GF-D8 (cell line): ENCODE measurements around the gene ZBTB17.

ENCODE experiments used
- DNase-seq: peaks from one replicate; lab custom pipeline; 2025; lab: John Stamatoyannopoulos, UW

Gene ZBTB17

DNA sequence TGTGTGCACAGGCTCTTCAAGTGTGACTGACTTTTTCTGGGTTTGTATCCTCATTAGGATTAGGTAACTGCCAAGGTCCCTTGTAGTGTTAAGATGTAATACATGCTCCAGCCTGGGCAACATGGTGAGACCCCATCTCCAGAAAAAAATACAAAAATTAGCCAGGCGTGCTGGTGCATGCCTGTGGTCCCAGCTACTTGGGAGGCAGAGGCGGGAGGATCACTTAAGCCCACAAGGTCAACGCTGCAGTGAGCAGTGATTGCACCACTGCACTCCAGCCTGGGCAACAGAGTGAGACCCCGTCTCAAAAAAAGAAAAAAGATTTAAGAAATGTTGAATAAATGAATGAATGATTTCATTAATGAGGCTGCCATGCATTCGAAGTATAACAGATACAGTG is 15.1 kb downstream of the ZBTB17 start:
- no peak for DNase-seq

DNA sequence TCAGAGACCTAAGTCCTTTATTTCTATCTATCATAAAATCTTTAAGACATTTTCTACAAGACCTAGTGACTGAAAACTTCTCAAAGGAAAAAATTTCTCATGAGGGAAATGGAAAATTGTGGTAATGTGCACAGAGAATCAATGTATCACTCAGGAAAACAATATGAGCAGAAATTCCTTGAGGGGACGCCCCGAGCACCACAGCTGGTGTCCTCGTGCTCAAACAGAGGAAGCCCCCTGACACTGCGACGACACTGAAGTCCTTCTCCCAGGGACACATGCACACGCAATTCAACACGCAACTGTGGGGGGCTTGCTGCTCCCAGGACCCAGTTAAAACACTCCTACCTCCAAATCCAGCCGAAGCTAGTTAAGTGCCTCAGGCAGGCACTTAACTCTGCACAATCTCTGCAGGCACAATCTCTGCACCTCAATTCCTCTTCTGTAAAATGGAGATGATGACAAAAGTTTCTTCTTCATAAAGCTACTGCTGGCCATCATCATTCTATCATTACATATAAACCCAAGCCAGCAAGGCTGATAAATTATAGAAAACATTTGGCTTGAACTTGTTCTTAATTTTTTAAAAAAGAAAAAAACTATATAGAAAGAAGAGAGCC is 16.0 kb downstream of the ZBTB17 start:
- DNase-seq: no peak

- no peak for DNase-seq
Measured at GRCh38 chr1:15959424-15959823, 16.5 kb downstream of the ZBTB17 start.

DNA sequence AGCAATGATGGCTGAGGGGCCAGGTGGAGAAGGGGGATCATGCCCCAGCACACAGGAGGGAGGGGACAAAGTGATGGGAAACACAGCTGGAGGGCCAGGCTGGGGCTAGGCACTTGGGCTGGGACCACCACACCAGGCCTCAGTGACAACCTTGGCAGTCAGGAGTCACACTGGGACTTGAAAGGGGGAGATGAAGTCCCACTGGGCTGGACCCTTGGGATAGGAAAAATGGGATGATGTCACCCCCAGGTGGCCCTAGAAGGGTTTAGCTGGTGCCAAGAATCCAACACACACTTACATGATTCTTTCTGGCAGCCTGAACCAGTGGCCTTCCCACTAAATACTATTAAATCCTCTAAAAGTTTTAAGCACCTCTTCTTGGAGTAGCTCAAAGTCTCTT is 17.1 kb downstream of the ZBTB17 start:
- no peak for DNase-seq

- DNase-seq: no peak
Measured at GRCh38 chr1:15958111-15958510, 17.8 kb downstream of the ZBTB17 start.

GRCh38 chr1:15957221-15958095 is 18.4 kb downstream of the ZBTB17 start:
- no peak for DNase-seq

DNA sequence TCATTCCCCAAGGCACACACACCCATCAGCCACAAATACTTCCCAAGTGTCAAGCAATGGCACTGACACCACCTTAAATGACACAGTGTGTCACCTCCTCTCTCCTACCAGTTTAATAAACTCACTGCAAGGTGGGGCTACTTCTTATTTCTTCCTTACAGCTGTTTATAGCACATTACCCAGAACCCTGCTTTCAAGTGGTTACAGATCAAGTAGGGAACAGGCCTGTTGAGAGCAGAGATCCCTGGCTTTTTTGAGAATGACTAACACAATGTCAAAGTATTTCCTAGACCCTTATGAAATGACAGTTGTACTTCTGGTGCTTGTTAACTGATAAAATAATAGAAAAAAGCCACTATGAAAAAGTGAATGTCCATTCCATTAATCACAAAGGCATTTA is 19.8 kb downstream of the ZBTB17 start:
- no peak for DNase-seq

GRCh38 chr1:15955552-15955951 is 20.3 kb downstream of the ZBTB17 start:
- no peak for DNase-seq

DNA sequence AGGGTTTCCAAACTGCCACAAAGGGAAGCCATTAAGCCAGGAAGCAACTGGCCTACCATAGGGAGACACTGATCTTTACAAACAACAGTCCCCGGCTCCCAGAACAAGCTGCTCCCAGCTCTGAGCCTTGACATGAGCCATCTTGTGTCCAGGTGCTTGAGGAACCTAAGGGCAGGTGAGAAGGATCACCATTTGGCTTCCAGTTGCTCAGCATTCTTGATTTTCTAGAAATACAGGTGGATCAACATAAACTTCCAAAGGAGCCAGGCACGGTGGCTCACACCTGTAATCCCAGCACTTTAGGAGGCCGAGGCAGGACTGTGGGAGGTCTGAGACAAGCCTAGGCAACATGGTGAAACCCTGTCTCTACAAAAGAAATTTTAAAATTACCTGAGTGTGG is 21.6 kb downstream of the ZBTB17 start:
- DNase-seq: no peak

DNA sequence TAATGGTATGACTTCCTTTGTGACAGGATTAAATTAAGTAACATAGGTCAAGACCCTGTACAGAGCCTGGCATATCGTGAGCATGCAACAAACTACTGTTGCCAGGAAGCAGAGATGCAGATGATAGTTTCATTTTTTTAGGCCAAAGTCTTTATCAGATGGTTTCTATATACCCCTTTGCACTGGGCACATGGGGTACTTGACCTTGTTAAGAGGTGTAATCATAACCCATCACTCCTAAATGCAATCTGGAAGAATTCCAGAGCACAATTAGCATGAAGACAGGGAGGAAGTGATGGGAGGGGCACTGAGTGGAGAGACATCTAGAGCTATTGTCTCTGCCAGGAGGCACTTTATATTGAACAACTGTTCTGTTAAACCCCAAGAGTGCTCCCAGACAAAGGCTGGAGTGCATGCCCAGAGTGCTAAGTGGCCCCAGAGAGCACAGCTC is 22.1 kb downstream of the ZBTB17 start:
- no peak for DNase-seq

DNA sequence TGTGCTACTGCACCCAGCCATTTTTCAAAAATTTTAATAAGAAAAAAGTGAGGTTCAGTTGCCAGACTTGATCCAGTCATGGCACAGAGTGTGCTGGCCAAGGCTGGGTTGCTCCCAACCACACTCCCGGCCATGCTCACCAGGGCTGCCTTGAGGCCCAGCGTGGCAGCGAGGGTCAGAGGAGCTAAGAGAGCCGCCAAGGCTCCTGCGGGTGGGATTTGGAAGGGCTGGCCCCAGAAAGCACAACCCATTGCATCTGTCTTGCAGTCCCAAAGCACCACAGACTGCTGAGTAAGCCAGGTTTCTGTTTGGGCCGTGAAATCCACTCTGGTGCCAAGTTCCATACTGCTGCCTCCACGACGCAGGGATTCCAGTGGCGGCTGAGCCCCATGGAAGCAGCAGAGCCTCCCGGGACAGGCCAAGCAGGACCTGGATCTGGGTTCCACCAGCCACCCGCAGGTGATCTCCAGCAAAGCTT is 22.6 kb downstream of the ZBTB17 start:
- DNase-seq: no peak

- peak; percentile 29 for DNase-seq
Measured at GRCh38 chr1:15952317-15953258, 23.3 kb downstream of the ZBTB17 start.

- DNase-seq: no peak
Measured at GRCh38 chr1:15951341-15952153, 24.4 kb downstream of the ZBTB17 start.

DNA sequence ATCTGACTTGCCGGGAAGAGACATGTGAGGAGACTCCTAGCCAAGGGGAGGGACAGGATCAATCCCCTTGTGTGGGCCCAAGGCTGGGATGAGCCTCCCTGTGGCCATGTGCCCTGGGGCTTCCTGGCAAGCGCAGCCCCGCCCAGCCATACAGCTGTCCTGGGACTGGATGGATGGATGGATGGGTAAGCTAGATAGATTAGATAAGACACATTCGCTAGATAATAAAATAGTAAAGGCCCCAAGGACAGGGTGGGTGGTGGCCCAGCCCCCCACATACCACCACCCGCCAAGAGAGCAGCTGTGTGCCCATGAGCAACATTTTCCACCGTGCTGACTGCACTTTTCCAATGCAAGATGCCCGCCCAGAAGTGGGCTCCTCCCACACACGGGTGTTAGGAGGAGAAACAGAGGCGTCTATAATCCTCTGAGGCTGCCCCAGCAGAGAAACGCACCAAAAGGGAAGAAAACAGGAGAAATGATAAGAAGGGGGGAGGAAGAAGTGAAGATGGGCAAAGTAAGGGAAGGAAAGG is 25.1 kb downstream of the ZBTB17 start:
- no peak for DNase-seq

- DNase-seq: no peak
Measured at GRCh38 chr1:15950302-15950701, 25.6 kb downstream of the ZBTB17 start.

DNA sequence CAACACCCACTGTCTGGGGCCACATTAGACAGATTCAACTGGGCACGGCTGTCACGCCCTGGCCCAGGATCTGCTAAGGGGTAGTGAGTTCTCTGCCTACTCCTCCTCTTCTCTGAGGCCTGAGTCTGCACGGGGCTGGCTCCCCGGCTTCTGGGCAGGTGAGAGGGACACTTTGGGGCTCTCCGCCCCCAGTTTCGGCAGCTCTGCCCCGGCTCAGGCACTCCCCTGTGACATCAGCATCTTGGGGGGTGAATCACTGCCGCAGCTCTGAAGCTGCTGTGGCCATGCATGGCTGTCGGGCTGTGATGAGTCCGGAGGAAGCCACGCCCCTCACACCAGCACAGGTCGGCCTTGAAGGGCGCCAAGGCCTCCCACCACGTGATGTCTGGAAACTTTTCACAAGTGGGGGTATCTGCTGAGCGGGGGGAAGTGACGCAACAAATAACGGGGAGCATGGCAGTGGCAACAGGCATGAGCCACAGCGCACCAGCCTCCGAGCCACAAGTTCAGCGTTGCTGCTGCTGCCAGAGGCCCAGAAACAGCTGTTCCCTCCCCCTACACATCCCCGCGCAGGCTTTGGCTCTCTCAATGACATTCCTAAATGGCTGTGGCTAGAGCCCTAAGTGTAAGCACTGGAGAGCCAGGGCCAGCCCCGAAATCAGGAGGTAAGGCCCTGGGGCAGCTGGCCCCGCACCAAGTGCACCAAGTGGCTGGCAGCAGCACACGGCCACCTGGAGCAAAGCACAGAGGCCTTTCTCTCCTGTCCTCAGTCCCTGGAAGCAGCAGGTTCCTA is 26.3 kb downstream of the ZBTB17 start:
- DNase-seq: no peak

GRCh38 chr1:15948595-15949452 is 27.1 kb downstream of the ZBTB17 start:
- DNase-seq: no peak

DNA sequence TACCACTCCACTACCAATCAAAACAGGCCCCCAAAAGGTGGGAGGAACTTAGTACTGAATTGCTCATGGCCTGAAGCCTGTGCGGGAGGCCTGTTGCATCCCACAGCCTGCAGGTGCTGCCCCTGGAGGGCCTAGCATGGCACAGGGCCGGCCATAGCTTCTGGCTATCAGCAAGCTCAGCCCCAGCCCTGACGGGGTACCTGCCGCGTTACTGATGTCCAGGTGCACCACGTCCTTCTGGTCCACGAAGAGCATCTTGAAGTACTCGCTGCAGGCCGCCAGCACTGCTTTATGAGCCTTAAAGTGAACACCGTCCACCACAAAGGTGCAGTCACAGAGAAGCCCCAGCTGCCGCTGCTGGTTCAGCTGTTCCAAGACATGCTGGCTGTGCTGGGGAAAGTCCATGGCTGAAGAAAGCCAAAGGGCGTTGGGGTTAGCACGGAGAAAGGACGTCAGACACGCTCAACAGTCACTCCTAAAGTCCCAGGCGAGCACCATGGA is 27.8 kb downstream of the ZBTB17 start:
- DNase-seq: no peak
